ENCODE results near the gene MICOS13.

Gene MICOS13

DNA sequence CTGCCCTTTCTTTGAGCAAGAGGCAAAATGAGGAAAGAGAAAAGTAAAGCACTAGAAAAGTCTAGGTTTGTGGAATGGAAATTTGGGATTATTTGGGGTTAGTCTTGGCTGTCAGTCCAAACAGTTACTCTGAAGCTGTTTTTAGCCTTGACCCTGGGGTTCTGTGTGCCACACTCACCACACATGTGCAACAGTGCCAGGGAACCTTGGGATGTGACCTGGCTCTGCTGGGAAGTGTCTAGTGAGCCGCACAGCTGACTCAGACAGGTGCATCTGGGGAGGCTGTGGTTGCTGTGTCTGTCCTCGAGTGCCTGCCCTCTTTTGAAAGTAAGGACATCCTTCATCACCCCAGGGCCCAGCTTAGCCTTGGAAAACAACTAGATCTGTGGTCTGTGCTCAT, 15.8 kb downstream of the MICOS13 start:
- ATAC-seq (replicated peaks; ENCODE audit: extremely low read depth, poor library complexity, severe bottlenecking) (no peak), DNase-seq (ENCODE audit: low spot score in 2 of 2) (no peak)
- no peaks in the 10 kb centered on the region for H3K9me3 Mint-ChIP-seq
- peak overlapping the region; percentile 61 for H3K27ac Mint-ChIP-seq (ENCODE audit: low read depth)
- no peaks in the 10 kb centered on the region for H3K4me1 Mint-ChIP-seq
- H3K36me3 Mint-ChIP-seq (ENCODE audit: insufficient read depth) = peaks cover 80% of the 10 kb centered on the region
- H3K4me3 Mint-ChIP-seq = no peak overlapping the region
- no peaks in the 10 kb centered on the region for H3K27me3 Mint-ChIP-seq

DNA sequence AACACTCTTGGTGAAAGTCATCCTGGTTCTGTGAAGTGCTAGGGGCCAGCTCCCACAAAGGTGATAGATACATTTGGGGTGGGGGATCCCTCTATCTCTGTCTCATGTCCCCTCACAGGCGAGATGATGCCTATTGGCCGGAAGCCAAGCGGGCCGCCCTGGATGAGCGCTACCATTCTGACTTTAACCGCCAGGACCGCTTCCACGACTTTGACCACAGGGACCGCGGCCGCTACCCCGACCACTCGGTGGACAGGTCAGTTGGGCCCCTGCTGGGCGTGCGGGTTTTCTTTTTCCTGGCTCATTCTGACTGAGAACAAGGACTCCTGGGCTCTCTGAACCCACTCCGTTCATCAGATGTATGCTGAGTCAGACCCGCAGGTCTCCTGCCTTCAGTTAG, 16.4 kb downstream of the MICOS13 start:
- no peak for DNase-seq (ENCODE audit: low spot score in 2 of 2)
- Mint-ChIP-seq H3K9me3 (no peaks in the 10 kb centered on the region), H3K27me3 (no peaks in the 10 kb centered on the region), H3K4me3 (no peak overlapping the region), H3K36me3 (ENCODE audit: insufficient read depth) (peaks cover 79% of the 10 kb centered on the region), H3K4me1 (no peaks in the 10 kb centered on the region), H3K27ac (ENCODE audit: low read depth) (no peak overlapping the region)
- ATAC-seq (replicated peaks; ENCODE audit: extremely low read depth, poor library complexity, severe bottlenecking) = no peak

DNA sequence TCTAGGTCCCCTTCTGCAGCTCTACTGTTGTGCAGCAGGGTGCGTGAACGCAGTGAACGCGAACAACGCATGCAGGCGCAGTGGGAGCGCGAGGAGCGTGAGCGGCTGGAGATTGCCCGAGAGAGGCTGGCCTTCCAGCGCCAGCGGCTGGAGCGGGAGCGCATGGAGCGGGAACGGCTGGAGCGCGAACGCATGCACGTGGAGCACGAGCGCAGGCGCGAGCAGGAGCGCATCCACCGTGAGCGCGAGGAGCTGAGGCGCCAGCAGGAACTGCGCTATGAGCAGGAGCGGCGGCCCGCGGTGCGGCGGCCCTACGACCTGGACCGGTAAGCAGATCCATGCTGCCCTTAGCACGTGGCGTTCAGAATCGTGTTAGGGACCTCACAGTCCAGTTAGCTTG, 18.8 kb downstream of the MICOS13 start:
- ATAC-seq (replicated peaks; ENCODE audit: extremely low read depth, poor library complexity, severe bottlenecking) (no peak), DNase-seq (ENCODE audit: low spot score in 2 of 2) (no peak)
- Mint-ChIP-seq H3K36me3 (ENCODE audit: insufficient read depth) (peaks cover 84% of the 10 kb centered on the region), H3K27ac (ENCODE audit: low read depth) (peak overlapping the region; percentile 62), H3K4me1 (no peaks in the 10 kb centered on the region), H3K27me3 (no peaks in the 10 kb centered on the region), H3K4me3 (no peak overlapping the region), H3K9me3 (no peaks in the 10 kb centered on the region)

DNA sequence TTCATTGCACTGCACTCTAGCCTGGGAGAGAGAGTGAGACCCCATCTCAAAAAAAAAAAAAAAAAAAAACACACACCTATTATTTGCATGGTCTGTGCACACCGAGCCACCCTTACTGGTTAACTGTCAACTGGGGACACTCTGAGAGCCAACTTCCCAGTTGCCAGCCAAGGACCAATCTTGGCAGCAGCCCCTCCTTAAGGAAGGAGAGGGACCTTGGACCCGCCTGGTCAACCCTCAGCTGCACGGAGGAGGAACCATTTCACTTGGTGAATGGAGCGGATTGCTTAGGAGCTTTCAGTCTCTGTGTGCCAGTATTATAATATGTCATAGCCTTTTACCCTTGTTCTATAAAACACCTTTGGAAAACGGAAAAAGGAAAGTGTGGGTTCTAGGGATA, 24.9 kb downstream of the MICOS13 start:
- H3K27me3 Mint-ChIP-seq = no peaks in the 10 kb centered on the region
- H3K4me3 Mint-ChIP-seq = no peak overlapping the region
- H3K4me1 Mint-ChIP-seq = peaks cover 5% of the 10 kb centered on the region
- no peaks in the 10 kb centered on the region for H3K9me3 Mint-ChIP-seq
- ATAC-seq (replicated peaks; ENCODE audit: extremely low read depth, poor library complexity, severe bottlenecking) = no peak
- peaks cover 86% of the 10 kb centered on the region for H3K36me3 Mint-ChIP-seq (ENCODE audit: insufficient read depth)
- DNase-seq (ENCODE audit: low spot score in 2 of 2) = no peak
- no peak overlapping the region for H3K27ac Mint-ChIP-seq (ENCODE audit: low read depth)

DNA sequence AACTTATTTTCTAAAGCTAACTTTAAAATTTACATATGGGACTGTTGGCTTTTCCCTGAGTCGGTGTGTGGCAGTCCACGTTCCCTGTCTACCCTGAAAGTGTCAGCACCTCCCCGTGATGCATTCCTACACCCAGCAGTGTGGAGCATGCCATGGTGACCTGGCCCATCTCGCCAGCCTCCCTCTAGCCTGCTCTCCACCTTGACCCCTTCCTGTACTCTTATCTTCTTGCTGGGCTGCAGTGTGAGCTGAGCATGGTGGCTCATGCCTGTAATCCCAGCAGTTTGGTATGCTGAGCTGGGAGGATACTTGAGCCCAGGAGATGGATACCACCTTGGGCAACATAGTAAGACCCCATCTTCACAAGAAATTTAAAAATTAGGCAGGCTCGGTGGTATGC, 25.4 kb downstream of the MICOS13 start:
- Mint-ChIP-seq H3K27ac (ENCODE audit: low read depth) (no peak overlapping the region), H3K4me1 (peaks cover 5% of the 10 kb centered on the region), H3K27me3 (no peaks in the 10 kb centered on the region), H3K36me3 (ENCODE audit: insufficient read depth) (peaks cover 88% of the 10 kb centered on the region), H3K9me3 (no peaks in the 10 kb centered on the region), H3K4me3 (no peak overlapping the region)
- DNase-seq (ENCODE audit: low spot score in 2 of 2) = no peak
- ATAC-seq (replicated peaks; ENCODE audit: extremely low read depth, poor library complexity, severe bottlenecking) = no peak

DNA sequence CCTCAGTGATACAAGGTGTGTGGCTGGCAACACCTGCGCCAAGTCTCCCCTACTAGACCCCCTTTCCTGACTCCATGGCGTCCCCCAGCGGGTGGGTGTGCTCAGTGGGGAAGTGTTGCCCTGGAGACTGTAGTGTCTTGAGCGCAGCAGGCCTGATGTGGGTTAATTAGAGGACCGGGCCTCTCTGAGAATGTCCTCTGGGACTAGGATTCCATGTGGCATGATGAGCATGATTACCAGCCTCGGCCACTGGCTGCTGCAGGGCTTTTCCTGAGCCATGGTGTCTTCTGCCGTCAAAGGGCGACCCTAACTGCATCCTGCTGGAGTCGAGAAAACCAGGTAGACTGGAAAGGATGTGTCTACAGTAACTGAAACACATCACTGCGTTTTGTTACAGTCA, 28.1 kb downstream of the MICOS13 start:
- Mint-ChIP-seq H3K4me1 (peaks cover 12% of the 10 kb centered on the region), H3K27ac (ENCODE audit: low read depth) (no peak overlapping the region), H3K27me3 (no peaks in the 10 kb centered on the region), H3K4me3 (no peak overlapping the region), H3K36me3 (ENCODE audit: insufficient read depth) (peaks cover 83% of the 10 kb centered on the region), H3K9me3 (no peaks in the 10 kb centered on the region)
- DNase-seq (ENCODE audit: low spot score in 2 of 2) (no peak), ATAC-seq (replicated peaks; ENCODE audit: extremely low read depth, poor library complexity, severe bottlenecking) (no peak)

DNA sequence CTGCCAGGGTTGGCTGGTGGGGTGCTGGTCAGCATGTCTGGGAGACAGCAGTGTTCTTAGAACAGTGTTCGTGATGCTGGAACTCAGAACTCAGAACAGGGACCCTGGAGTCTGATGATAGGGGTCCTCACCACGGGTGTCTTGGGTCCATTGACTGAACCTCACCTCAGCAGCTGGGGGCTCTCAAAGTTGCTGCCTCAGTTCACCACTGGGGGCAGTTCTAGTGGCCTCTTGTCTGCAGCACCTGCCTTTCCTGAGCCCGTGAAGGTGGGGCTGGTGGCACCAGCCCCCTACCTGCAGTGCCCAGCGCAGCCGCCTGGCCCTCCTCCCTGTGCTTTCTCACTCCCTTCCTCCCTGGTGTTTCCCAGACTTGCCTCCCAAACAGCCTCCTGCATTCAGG, 29.0 kb downstream of the MICOS13 start:
- no peaks in the 10 kb centered on the region for H3K9me3 Mint-ChIP-seq
- ATAC-seq (replicated peaks; ENCODE audit: extremely low read depth, poor library complexity, severe bottlenecking) (no peak), DNase-seq (ENCODE audit: low spot score in 2 of 2) (no peak)
- peaks cover 21% of the 10 kb centered on the region for H3K4me1 Mint-ChIP-seq
- H3K4me3 Mint-ChIP-seq = no peak overlapping the region
- no peaks in the 10 kb centered on the region for H3K27me3 Mint-ChIP-seq
- H3K36me3 Mint-ChIP-seq (ENCODE audit: insufficient read depth) = peaks cover 83% of the 10 kb centered on the region
- no peak overlapping the region for H3K27ac Mint-ChIP-seq (ENCODE audit: low read depth)

DNA sequence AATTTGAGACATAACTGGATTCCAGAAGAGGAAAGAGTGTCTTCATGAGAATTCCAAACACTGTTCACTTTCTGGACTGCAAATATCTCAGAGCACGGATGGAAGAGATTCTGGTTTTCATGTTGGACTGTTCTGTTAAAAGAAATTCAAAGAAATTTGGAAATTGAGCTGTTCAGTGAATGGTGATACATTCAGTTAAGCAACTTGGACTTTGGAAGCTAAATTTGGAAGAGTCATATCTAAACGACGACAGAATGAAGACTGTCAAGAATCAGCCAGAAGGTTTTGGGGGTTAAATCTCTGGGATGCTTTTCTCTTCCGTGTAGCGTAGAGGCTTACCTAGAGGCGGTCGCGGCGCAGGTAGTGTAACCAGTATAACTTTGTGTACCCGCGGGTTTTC, 31.9 kb downstream of the MICOS13 start:
- no peak overlapping the region for H3K27ac Mint-ChIP-seq (ENCODE audit: low read depth)
- peaks cover 81% of the 10 kb centered on the region for H3K36me3 Mint-ChIP-seq (ENCODE audit: insufficient read depth)
- ATAC-seq (replicated peaks; ENCODE audit: extremely low read depth, poor library complexity, severe bottlenecking) (no peak), DNase-seq (ENCODE audit: low spot score in 2 of 2) (no peak)
- peaks cover 34% of the 10 kb centered on the region for H3K4me1 Mint-ChIP-seq
- no peaks in the 10 kb centered on the region for H3K27me3 Mint-ChIP-seq
- no peaks in the 10 kb centered on the region for H3K9me3 Mint-ChIP-seq
- no peak overlapping the region for H3K4me3 Mint-ChIP-seq

DNA sequence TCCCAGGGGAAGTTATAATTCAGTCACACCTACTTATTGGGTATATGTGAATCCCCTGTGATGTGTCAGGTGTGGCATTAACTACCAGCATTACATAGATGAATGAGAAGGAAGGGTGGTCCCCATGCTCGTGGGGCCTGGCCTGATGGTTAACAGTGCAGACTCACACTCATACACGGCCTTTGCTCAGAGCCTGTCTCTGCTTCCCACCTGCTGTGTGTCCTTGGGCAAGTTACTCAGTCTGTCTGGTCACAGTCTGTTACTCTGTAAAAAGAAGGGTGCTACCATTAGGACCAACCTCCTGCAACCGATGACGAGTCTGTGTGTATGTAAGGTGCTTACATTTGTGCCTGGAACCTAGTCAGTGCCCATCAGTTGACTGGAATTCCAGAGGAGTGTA, 33.6 kb downstream of the MICOS13 start:
- H3K27ac Mint-ChIP-seq (ENCODE audit: low read depth) = peak overlapping the region; percentile 60
- ATAC-seq (replicated peaks; ENCODE audit: extremely low read depth, poor library complexity, severe bottlenecking) (no peak), DNase-seq (ENCODE audit: low spot score in 2 of 2) (no peak)
- H3K9me3 Mint-ChIP-seq = no peaks in the 10 kb centered on the region
- H3K27me3 Mint-ChIP-seq = no peaks in the 10 kb centered on the region
- no peak overlapping the region for H3K4me3 Mint-ChIP-seq
- H3K36me3 Mint-ChIP-seq (ENCODE audit: insufficient read depth) = peaks cover 84% of the 10 kb centered on the region
- H3K4me1 Mint-ChIP-seq = peaks cover 39% of the 10 kb centered on the region

DNA sequence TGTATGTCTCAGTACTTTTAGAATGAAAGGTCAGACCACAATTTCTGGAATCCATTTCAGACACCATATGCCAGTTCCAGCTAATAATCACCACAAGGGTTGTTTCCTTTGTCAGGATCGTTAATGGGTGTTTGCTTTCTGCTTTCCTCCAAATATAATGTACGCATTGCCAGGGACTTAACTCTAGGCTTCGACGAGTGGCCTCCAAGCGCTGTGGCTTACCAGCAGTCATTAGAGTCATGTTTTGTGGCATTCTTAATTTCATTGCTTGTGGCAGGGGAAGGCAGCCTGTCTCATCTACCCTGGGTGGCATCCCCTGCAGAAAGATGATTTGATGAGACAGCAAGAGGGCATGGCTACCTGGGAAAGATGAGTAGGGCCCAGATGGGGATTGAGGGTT, 34.9 kb downstream of the MICOS13 start:
- Mint-ChIP-seq H3K4me3 (no peak overlapping the region), H3K27ac (ENCODE audit: low read depth) (peak overlapping the region; percentile 35), H3K9me3 (no peaks in the 10 kb centered on the region), H3K4me1 (peaks cover 45% of the 10 kb centered on the region), H3K36me3 (ENCODE audit: insufficient read depth) (peaks cover 84% of the 10 kb centered on the region), H3K27me3 (no peaks in the 10 kb centered on the region)
- DNase-seq (ENCODE audit: low spot score in 2 of 2) (no peak), ATAC-seq (replicated peaks; ENCODE audit: extremely low read depth, poor library complexity, severe bottlenecking) (no peak)

DNA sequence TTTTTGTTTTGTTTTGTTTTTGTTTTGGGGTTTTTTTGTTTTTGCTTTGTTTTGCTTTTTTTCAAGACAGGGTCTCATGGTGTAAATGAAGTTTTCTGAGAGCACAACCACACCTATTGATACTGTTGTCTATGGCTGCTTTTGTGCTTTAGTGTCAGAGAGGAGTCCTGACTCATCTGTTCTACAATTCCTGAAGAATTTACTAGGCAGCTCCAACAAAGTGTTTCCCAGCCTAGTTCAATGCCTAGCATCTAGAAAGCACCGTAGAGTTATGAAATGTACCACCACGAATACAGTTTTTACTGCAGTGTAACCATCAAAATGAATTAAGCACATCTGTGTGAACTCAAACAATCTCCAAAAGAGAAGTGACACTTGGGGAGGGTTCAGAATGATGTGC, 36.3 kb downstream of the MICOS13 start:
- DNase-seq (ENCODE audit: low spot score in 2 of 2) (no peak), ATAC-seq (replicated peaks; ENCODE audit: extremely low read depth, poor library complexity, severe bottlenecking) (no peak)
- Mint-ChIP-seq H3K4me1 (peaks cover 45% of the 10 kb centered on the region), H3K4me3 (no peak overlapping the region), H3K27ac (ENCODE audit: low read depth) (no peak overlapping the region), H3K36me3 (ENCODE audit: insufficient read depth) (peaks cover 81% of the 10 kb centered on the region), H3K27me3 (no peaks in the 10 kb centered on the region), H3K9me3 (no peaks in the 10 kb centered on the region)

DNA sequence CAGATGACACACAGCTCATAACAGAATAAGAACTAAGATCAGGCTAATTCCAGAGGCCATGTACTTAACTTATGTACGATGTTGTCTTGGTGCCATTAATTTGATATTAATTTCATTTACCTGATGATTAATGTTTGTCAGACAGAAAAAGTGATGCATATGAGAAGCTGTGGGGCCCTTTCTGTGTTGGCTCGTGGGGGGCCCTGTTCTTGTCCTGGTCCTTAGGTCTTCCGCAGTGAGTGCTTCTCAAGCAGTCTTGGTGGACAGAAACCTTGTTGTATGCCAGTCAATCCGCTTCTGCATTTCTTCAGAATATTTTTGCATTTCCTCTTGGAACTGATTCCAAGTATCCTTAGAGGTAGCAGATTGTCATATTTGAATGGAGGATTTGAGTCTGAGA, 37.3 kb downstream of the MICOS13 start:
- Mint-ChIP-seq H3K9me3 (no peaks in the 10 kb centered on the region), H3K36me3 (ENCODE audit: insufficient read depth) (peaks cover 76% of the 10 kb centered on the region), H3K4me1 (peaks cover 40% of the 10 kb centered on the region), H3K4me3 (no peak overlapping the region), H3K27ac (ENCODE audit: low read depth) (no peak overlapping the region), H3K27me3 (no peaks in the 10 kb centered on the region)
- DNase-seq (ENCODE audit: low spot score in 2 of 2) (no peak), ATAC-seq (replicated peaks; ENCODE audit: extremely low read depth, poor library complexity, severe bottlenecking) (no peak)

DNA sequence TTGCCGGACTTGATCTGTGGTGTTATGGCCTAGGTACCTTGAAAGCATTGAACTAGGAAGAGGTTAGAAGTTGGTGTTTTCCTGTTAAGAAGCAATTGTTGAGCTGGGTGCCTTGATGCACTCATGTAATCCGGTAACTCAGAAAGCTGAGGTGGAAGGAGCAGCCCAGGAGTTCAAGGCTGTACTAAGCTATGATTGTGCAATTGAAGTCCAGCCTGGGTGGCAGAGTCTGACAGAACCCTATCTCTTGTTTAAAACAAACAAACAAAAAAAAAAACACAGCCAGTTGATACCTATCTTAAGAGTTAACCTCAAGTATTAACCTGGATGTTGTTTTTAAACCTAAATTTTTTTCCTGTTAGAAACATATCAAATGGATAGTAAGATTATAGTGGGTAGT, 38.1 kb downstream of the MICOS13 start:
- H3K9me3 Mint-ChIP-seq = no peaks in the 10 kb centered on the region
- ATAC-seq (replicated peaks; ENCODE audit: extremely low read depth, poor library complexity, severe bottlenecking) (no peak), DNase-seq (ENCODE audit: low spot score in 2 of 2) (no peak)
- H3K27ac Mint-ChIP-seq (ENCODE audit: low read depth) = no peak overlapping the region
- peaks cover 37% of the 10 kb centered on the region for H3K4me1 Mint-ChIP-seq
- H3K27me3 Mint-ChIP-seq = no peaks in the 10 kb centered on the region
- H3K4me3 Mint-ChIP-seq = no peak overlapping the region
- peaks cover 73% of the 10 kb centered on the region for H3K36me3 Mint-ChIP-seq (ENCODE audit: insufficient read depth)

DNA sequence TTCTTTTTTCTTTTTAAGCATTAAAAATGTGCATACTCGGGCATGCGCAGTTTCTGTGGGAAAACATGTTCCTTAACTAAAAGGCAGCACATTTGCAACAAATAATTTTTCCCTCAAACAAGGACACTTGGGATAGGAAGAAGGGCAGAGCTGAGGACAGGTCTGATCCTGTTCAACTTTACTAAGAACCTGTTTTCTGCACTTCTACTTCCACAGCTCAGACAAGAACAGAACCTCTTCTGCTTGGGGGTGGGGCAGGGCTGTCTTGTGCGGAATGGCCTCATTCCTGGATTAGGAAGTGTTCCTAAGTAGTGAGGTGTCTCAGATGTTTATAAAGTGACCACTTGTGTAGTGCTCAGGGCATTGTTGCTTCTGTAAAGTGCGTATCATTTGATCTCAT, 39.1 kb downstream of the MICOS13 start:
- Mint-ChIP-seq H3K36me3 (ENCODE audit: insufficient read depth) (peaks cover 63% of the 10 kb centered on the region), H3K27me3 (no peaks in the 10 kb centered on the region), H3K9me3 (no peaks in the 10 kb centered on the region), H3K4me1 (peaks cover 27% of the 10 kb centered on the region), H3K27ac (ENCODE audit: low read depth) (no peak overlapping the region), H3K4me3 (no peak overlapping the region)
- ATAC-seq (replicated peaks; ENCODE audit: extremely low read depth, poor library complexity, severe bottlenecking) = no peak
- DNase-seq (ENCODE audit: low spot score in 2 of 2) = no peak

Data from central memory CD8-positive, alpha-beta T cell (primary cell).